ENCODE results near the gene PPARG.

DNA sequence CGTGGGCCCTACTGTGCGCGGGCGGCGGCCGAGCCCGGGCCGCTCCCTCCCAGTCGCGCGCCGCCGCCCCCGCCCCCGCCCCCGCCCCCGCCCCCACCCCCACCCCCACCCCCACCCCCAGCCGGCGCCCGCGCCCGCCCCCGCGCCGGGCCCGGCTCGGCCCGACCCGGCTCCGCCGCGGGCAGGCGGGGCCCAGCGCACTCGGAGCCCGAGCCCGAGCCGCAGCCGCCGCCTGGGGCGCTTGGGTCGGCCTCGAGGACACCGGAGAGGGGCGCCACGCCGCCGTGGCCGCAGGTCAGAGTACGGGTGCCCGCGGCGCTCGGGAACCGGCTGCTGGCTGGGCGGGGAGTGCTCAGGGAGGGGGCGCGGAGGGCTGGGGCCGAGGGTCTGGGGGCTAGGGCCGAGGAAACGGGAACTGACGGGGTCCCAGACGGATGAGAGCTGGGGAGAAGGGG lies 1.1 kb upstream of the PPARG start:
- no peak for TF ChIP-seq EZH2 (IDR thresholded peaks at IDR 0.05; ENCODE audit: insufficient read depth, poor library complexity, severe bottlenecking)
- TF ChIP-seq EZH2phosphoT487 (IDR thresholded peaks at IDR 0.05; ENCODE audit: insufficient read depth, low read depth), result no peak
